Adrenal gland (tissue), 12 donors: Measurements from ENCODE around the gene PBX3. TPM values are rescaled to one million over a fixed set of nuclear protein-coding genes. Genes with fewer than 3 reads are reported as not detected.

Source experiments
- DNase-seq, 7 donors: peaks; one replicate each; pipeline ENCODE4 v3.0.0-alpha.2; 2019 to 2020
- H3K27ac ChIP-seq, 5 donors: fragments of 200-600 bp; sonication (generic) in 4 of 5; 1 replicate in 3 of 5; 2 replicates in 2 of 5; pipeline versions ENCODE4 v1.5.1 to v1.8.0; 2016 to 2020; ENCODE audit warnings: mild to moderate bottlenecking in 1 of 5
- H3K27me3 ChIP-seq: fragments of 200-600 bp; 2 replicates; pipeline ENCODE4 v1.8.0; 2021
- H3K36me3 ChIP-seq, 2 donors: fragments of 200-600 bp; replicated peaks in 1 of 2; 1 replicate in 1 of 2; 2 replicates in 1 of 2; pipeline versions ENCODE4 v1.5.1 to v1.8.0; 2018 to 2022
- H3K4me1 ChIP-seq, 2 donors: fragments of 200-600 bp; replicated peaks in 1 of 2; 1 replicate in 1 of 2; 2 replicates in 1 of 2; pipeline versions ENCODE4 v1.5.1 to v1.8.0; 2018 to 2021
- H3K4me3 ChIP-seq, 4 donors: fragments of 200-600 bp; sonication (generic) in 3 of 4; one replicate each; pipeline ENCODE4 v1.5.1; 2016 to 2018
- H3K9me3 ChIP-seq, 3 donors: fragments of 200-600 bp; sonication (generic) in 1 of 3; replicated peaks in 1 of 3; 1 replicate in 2 of 3; 2 replicates in 1 of 3; pipeline versions ENCODE4 v1.5.1 to v1.8.0; 2016 to 2021
- POLR2A ChIP-seq, 2 donors: fragments of 450-650 bp; IDR thresholded peaks; one replicate each; pipeline ENCODE4 v1.6.1; 2017; ENCODE audit warnings: antibody characterized with exemption in 2 of 2, mild to moderate bottlenecking in 2 of 2, moderate library complexity in 1 of 2
- WGBS, 4 donors: extraction: QIAGEN DNeasy Blood & Tissue Kit in 2 of 4; methylation state at CpG; one replicate each; pipeline versions ENCODE4 v1.1.5 to v1.1.7; 2013 to 2017; 5-methylcytosine and 5-hydroxymethylcytosine counted together
- intact Hi-C, 2 donors: fragments of 100-400 bp; cut with DNase I; formaldehyde crosslinking; loops; one replicate each; pipeline versions ENCODE4 v1.14.1 to v1.15.0; 2022 to 2023
- polyA plus RNA-seq, 3 donors: library from polyadenylated mRNA; stranded (reverse); fragments of 200-250 nt in 2 of 3; fragments of 350-450 nt in 1 of 3; fragmentation: Illumina TruSeq in 1 of 3; extraction: RNeasy Lipid Tissue Mini Kit (QIAGEN cat#74804) in 1 of 3; gene quantifications; one replicate each; pipeline ENCODE4 v1.2.3, GENCODE V29; 2013 to 2014
- total RNA-seq, 9 donors: library from RNA; depleted of rRNA in 4 of 9; stranded (reverse); fragments of >200 nt in 4 of 9; fragments of 120-200 nt in 1 of 9; fragmentation: NEBNext Ultra II Directional in 1 of 9; extraction: Animal tissue kit (Norgen Biotek cat#: 25700) in 1 of 9; gene quantifications; one replicate each; pipeline versions ENCODE4 v1.1.0 to v1.2.4, GENCODE V29; 2013 to 2023
- TF ChIP-seq, protein P1 (sequence below), 6 experiments: fragments of 450-650 bp in 4 of 6; fragments of 200-600 bp in 2 of 6; sonication (generic) in 1 of 6; IDR thresholded peaks; 1 replicate in 5 of 6; 2 replicates in 1 of 6; pipeline versions ENCODE4 v1.5.1 to v1.8.0; 2016 to 2021; ENCODE audit warnings: antibody characterized with exemption in 6 of 6, mild to moderate bottlenecking in 2 of 6, moderate library complexity in 1 of 6
- donor health status: healthy with polysubstance abuse.
- donor health status: Bipolar disorder and iron deficiency.
- donor health status: DM: yes; HTN: yes; CAD: no.
- donor health status: DM: no; HTN: no; CAD: no.
- donor health status: DM: no; HTN: no; CAD: no.
- donor health status: DM: yes; HTN: yes; CAD: no.

Gene PBX3
- total and polyA plus RNA-seq, 12 donors: 18.3 to 231 (median 133) TPM

DNA sequence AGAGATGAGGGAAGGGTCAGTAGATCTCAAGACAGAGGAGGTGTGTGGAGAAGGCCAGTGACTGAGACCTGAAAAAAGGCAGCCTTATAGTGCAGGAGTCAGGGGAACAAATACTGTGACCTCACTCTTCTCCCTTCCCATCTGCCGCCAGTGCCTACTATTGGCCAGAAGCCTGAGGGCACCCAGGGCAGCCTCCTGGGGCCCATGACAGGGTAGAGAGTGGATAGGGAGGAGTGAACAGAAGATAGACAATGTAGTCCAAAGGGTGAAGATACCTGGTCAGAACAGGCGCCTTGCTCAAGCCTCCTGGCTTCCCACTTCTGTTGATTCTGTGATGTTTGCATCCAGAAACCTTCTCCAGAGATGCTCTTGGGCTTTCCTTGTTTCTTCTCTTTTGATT is 196.7 kb downstream of the PBX3 start:
- H3K27ac ChIP-seq: no peak overlapping the region

GRCh38 chr9:125946397-125946796 is 199.2 kb downstream of the PBX3 start:
- no peak for DNase-seq
- no peaks in the 10 kb centered on the region for H3K9me3 ChIP-seq
- no peaks in the 10 kb centered on the region for H3K36me3 ChIP-seq
- no peak overlapping the region for H3K27ac ChIP-seq
- no peaks in the 10 kb centered on the region for H3K27me3 ChIP-seq
- no peak overlapping the region for H3K4me3 ChIP-seq
- intact Hi-C loops: no loop called here
- H3K4me1 ChIP-seq: no peaks in the 10 kb centered on the region
- no peak for TF ChIP-seq POLR2A (IDR thresholded peaks at IDR 0.05)
- TF ChIP-seq, protein P1, sequence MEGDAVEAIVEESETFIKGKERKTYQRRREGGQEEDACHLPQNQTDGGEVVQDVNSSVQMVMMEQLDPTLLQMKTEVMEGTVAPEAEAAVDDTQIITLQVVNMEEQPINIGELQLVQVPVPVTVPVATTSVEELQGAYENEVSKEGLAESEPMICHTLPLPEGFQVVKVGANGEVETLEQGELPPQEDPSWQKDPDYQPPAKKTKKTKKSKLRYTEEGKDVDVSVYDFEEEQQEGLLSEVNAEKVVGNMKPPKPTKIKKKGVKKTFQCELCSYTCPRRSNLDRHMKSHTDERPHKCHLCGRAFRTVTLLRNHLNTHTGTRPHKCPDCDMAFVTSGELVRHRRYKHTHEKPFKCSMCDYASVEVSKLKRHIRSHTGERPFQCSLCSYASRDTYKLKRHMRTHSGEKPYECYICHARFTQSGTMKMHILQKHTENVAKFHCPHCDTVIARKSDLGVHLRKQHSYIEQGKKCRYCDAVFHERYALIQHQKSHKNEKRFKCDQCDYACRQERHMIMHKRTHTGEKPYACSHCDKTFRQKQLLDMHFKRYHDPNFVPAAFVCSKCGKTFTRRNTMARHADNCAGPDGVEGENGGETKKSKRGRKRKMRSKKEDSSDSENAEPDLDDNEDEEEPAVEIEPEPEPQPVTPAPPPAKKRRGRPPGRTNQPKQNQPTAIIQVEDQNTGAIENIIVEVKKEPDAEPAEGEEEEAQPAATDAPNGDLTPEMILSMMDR (IDR thresholded peaks at IDR 0.05): no peak

More for the DNA sequence above, 196.7 kb downstream of the PBX3 start:
- no peak for DNase-seq
- Histone ChIP-seq H3K4me3 (no peak overlapping the region), H3K9me3 (no peaks in the 10 kb centered on the region), H3K4me1 (no peaks in the 10 kb centered on the region), H3K36me3 (no peaks in the 10 kb centered on the region), H3K27me3 (no peaks in the 10 kb centered on the region)
- WGBS, 4 donors: 97 to 100% (median 99%) methylated on average over 2 of the region's 2 CpGs
- intact Hi-C loops: no loop called here
- TF ChIP-seq POLR2A (IDR thresholded peaks at IDR 0.05): no peak
- TF ChIP-seq, protein P1 (IDR thresholded peaks at IDR 0.05): no peak

DNA sequence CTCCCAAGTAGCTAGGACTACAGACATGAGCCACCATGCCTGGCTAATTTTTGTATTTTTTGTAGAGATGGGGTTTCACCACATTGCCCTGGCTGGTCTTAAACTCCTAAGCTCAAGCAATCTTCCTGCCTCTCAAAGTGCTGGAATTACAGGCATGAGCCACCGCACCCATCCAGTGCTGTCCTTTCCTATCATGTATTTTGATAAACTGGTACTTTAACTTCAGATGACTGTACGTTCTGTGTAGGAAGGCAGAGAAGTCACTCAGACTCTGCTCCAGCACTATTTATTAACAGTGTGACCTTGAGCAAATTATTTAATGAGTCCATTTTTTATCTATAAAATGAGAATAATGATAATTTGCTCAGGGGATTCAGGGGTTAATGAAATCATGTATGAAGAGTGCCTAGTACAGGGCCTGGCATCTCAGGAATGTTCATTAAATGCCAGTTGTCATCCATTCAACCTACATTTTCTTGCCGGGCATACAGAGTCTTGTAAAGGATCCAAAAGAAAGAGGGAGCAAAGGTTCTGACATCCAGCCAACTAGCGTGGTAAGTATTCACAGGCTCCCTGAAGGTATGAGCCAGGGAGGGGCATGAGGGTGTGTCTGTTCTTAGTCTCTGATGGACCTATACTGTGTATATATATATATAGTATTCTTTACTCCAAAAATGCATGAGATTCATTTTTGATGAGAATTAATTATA is 201.9 kb downstream of the PBX3 start:
- intact Hi-C loops: no loop called here
- no peak overlapping the region for H3K27ac ChIP-seq
- 63 to 74% (median 70%) methylated on average over 4 of the region's 4 CpGs for WGBS, 4 donors
- TF ChIP-seq POLR2A (IDR thresholded peaks at IDR 0.05): no peak
- TF ChIP-seq, protein P1 (IDR thresholded peaks at IDR 0.05): no peak
- H3K4me1 ChIP-seq: no peaks in the 10 kb centered on the region
- H3K9me3 ChIP-seq: no peaks in the 10 kb centered on the region
- H3K36me3 ChIP-seq: no peaks in the 10 kb centered on the region
- H3K4me3 ChIP-seq: no peak overlapping the region
- DNase-seq: no peak
- H3K27me3 ChIP-seq: no peaks in the 10 kb centered on the region

DNA sequence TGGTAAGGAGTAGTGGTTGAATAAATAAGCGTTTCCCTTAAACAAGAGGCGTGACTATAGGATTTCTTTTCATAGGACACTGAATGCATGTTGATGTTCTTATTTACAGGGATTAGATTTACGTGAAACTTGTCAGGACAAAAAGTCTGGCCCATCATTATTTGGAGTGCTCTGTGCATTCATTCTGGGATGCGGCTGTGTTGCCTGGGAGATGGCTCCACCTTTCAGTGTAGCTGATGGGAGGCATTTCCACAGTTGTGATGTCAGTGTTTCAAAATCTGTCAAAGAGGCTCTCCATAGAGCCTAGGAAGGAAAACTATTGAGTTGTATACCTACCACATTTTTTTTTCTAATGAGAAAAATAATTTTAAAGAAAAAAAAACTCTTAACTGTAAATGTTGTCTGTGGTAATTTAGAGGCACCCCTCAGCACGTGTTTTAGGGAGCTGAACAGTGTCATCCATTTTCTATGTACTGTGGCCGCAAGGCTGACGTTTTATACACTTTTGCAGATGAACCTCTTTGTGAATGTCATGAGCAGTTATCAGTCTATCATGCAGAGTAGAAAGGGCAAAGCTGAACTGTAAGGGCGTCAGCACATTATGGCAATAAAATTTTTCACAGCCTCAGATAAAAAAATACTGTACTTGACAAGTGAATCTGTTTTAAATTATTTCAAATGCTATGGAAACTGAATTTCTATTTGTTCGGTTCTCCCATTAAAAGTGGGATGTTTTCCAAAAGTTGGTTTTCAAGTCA is 202.7 kb downstream of the PBX3 start:
- intact Hi-C loops: no loop called here
- WGBS, 4 donors: 92 to 94% (median 93%) methylated on average over 9 of the region's 9 CpGs

More for the DNA sequence above, 202.7 kb downstream of the PBX3 start:
- no peak overlapping the region for H3K4me3 ChIP-seq
- no peaks in the 10 kb centered on the region for H3K36me3 ChIP-seq
- H3K4me1 ChIP-seq: no peaks in the 10 kb centered on the region
- no peak overlapping the region for H3K27ac ChIP-seq
- no peak for DNase-seq
- no peaks in the 10 kb centered on the region for H3K9me3 ChIP-seq
- TF ChIP-seq, protein P1 (IDR thresholded peaks at IDR 0.05): no peak
- no peak for TF ChIP-seq POLR2A (IDR thresholded peaks at IDR 0.05)
- no peaks in the 10 kb centered on the region for H3K27me3 ChIP-seq
